C4-2B (cell line): Measurements from ENCODE around the gene TAB2.

Experiments
- CTCF ChIP-seq: fragments of 450-650 bp; conservative IDR thresholded peaks from 2 replicates; pipeline ENCODE4 v1.5.1; 2017; ENCODE audit warnings: mild to moderate bottlenecking
- ZFX ChIP-seq: fragments of 450-650 bp; IDR thresholded peaks from 2 replicates; pipeline ENCODE4 v1.6.1; 2017

GRCh38 chr6:149454346-149454848 is 136.9 kb downstream of the TAB2 start:
- TF ChIP-seq CTCF = no peak
- no peak for TF ChIP-seq ZFX
